IMR-90 (cell line): ENCODE data around the gene MRPS25. TPM values are rescaled to one million over a fixed set of nuclear protein-coding genes. Genes with fewer than 3 reads are reported as not detected.

Experiments
- ATAC-seq: fragments of 200-7000 bp; cut with Tn5 transposase; 2 replicates; pipeline ENCODE4 v1.9.1; 2020; ENCODE audit warnings: low read depth, mild to moderate bottlenecking, moderate library complexity
- BruUV-seq: library from RNA; stranded (reverse); fragments of 400-500 nt; replicated peaks from 2 replicates; lab custom pipeline; 2021; lab: Mats Ljungman, UMichigan
- CTCF ChIA-PET: fragments of 300-600 bp; formaldehyde crosslinking; extraction: SDS; loops from one replicate; lab custom pipeline; 2021; ENCODE audit warnings: antibody characterized with exemption; lab: Yijun Ruan, JAX
- POLR2A ChIA-PET: fragments of 300-600 bp; sonication (Branson Sonifier 250); formaldehyde crosslinking; loops from one replicate; lab custom pipeline; 2022; ENCODE audit warnings: antibody characterized with exemption; ENCODE audit not compliant: unreplicated experiment; lab: Charles Lee
- DNase-seq: peaks from one replicate; pipeline ENCODE4 v3.0.0; 2013
- H2AFZ ChIP-seq: replicated peaks from 2 replicates; pipeline ENCODE3; 2013; ENCODE audit warnings: low read length, mild to moderate bottlenecking; ENCODE audit not compliant: poor library complexity
- H2AK5ac ChIP-seq: 2 replicates; pipeline ENCODE4 v1.6.1; 2013; ENCODE audit warnings: low read depth, low read length, inconsistent platforms
- H2AK9ac ChIP-seq: replicated peaks from 2 replicates; pipeline ENCODE3; 2013; ENCODE audit warnings: mild to moderate bottlenecking, low read depth, low read length, moderate library complexity; ENCODE audit not compliant: poor library complexity
- H2BK120ac ChIP-seq: 2 replicates; pipeline ENCODE4 v1.6.1; 2013; ENCODE audit warnings: low read depth, low read length, inconsistent platforms
- H2BK15ac ChIP-seq: 3 replicates; pipeline ENCODE4 v1.6.1; 2013; ENCODE audit warnings: low read depth, low read length, inconsistent platforms
- H2BK20ac ChIP-seq: 2 replicates; pipeline ENCODE4 v1.6.1; 2013; ENCODE audit warnings: low read depth, mild to moderate bottlenecking, inconsistent platforms, low read length, moderate library complexity
- H2BK5ac ChIP-seq: 2 replicates; pipeline ENCODE4 v1.6.1; 2013; ENCODE audit warnings: mild to moderate bottlenecking, low read depth, low read length, inconsistent platforms; ENCODE audit not compliant: poor library complexity, severe bottlenecking
- H3K14ac ChIP-seq: replicated peaks from 2 replicates; pipeline ENCODE4 v1.6.1; 2013; ENCODE audit warnings: low read depth, low read length, inconsistent platforms
- H3K18ac ChIP-seq: 2 replicates; pipeline ENCODE4 v1.6.1; 2013; ENCODE audit warnings: low read depth, low read length, control low read depth
- H3K23ac ChIP-seq: 2 replicates; pipeline ENCODE4 v1.6.1; 2013; ENCODE audit warnings: low read depth, low read length, inconsistent platforms
- H3K27ac ChIP-seq: 2 replicates; pipeline ENCODE4 v1.5.1; 2013; ENCODE audit warnings: mild to moderate bottlenecking, control low read depth, low read length; ENCODE audit not compliant: insufficient read depth
- H3K27me3 ChIP-seq: 2 replicates; pipeline ENCODE4 v1.6.1; 2013; ENCODE audit warnings: low read length; ENCODE audit not compliant: control insufficient read depth, insufficient read depth
- H3K36me3 ChIP-seq: 2 replicates; pipeline ENCODE4 v1.6.1; 2013; ENCODE audit warnings: low read length, mixed read lengths; ENCODE audit not compliant: control insufficient read depth, insufficient read depth
- H3K4ac ChIP-seq: 2 replicates; pipeline ENCODE4 v1.6.1; 2013; ENCODE audit warnings: low read depth, low read length, inconsistent platforms
- H3K4me1 ChIP-seq: 2 replicates; pipeline ENCODE4 v1.6.1; 2013; ENCODE audit warnings: low read length, mixed read lengths; ENCODE audit not compliant: control insufficient read depth, insufficient read depth
- H3K4me2 ChIP-seq: 2 replicates; pipeline ENCODE4 v1.6.1; 2013; ENCODE audit warnings: low read depth, mild to moderate bottlenecking, control low read depth, low read length, moderate library complexity
- H3K4me3 ChIP-seq: 2 replicates; pipeline ENCODE4 v1.5.1; 2013; ENCODE audit warnings: low read depth, mild to moderate bottlenecking, control low read depth, low read length, moderate library complexity; ENCODE audit not compliant: insufficient read depth
- H3K56ac ChIP-seq: 2 replicates; pipeline ENCODE4 v1.6.1; 2013; ENCODE audit warnings: low read length, inconsistent platforms; ENCODE audit not compliant: insufficient read depth; ENCODE audit errors: extremely low read depth
- H3K79me1 ChIP-seq, 2 experiments: 2 replicates each; pipeline ENCODE4 v1.6.1; 2013; ENCODE audit warnings: low read length in 2 of 2, inconsistent platforms in 1 of 2, low read depth in 1 of 2
- H3K9ac ChIP-seq: 2 replicates; pipeline ENCODE4 v1.6.1; 2013; ENCODE audit warnings: low read depth, low read length, control low read depth
- H3K9me1 ChIP-seq: 2 replicates; pipeline ENCODE4 v1.6.1; 2013; ENCODE audit warnings: low read length, inconsistent platforms; ENCODE audit not compliant: insufficient read depth
- H3K9me3 ChIP-seq: 2 replicates; pipeline ENCODE4 v1.6.1; 2013; ENCODE audit warnings: low read length; ENCODE audit not compliant: control insufficient read depth, insufficient read depth
- H4K20me1 ChIP-seq: 2 replicates; pipeline ENCODE4 v1.6.1; 2013; ENCODE audit warnings: low read length, inconsistent platforms; ENCODE audit not compliant: insufficient read depth
- H4K5ac ChIP-seq: 2 replicates; pipeline ENCODE4 v1.6.1; 2013; ENCODE audit warnings: mild to moderate bottlenecking, low read depth, low read length, control low read depth
- H4K8ac ChIP-seq, 2 experiments: 2 replicates each; pipeline ENCODE4 v1.6.1; 2013; ENCODE audit warnings: low read depth in 2 of 2, low read length in 2 of 2, control low read depth in 1 of 2, inconsistent platforms in 1 of 2
- H4K91ac ChIP-seq: 2 replicates; pipeline ENCODE4 v1.6.1; 2013; ENCODE audit warnings: low read depth, low read length, inconsistent platforms; ENCODE audit not compliant: insufficient read depth
- BHLHE40 ChIP-seq: fragments of 150-350 bp; IDR thresholded peaks from 2 replicates; pipeline ENCODE4 v1.6.1; 2016; ENCODE audit warnings: mild to moderate bottlenecking, low read depth, low read length
- CEBPB ChIP-seq: IDR thresholded peaks from 2 replicates; pipeline ENCODE4 v1.6.1; 2012; ENCODE audit warnings: low read depth, low read length, improper control_type of control experiment
- CTCF ChIP-seq: conservative IDR thresholded peaks from 2 replicates; pipeline ENCODE4 v1.5.1; 2012; ENCODE audit warnings: mild to moderate bottlenecking, low read depth, low read length, improper control_type of control experiment
- MAFK ChIP-seq: IDR thresholded peaks from 2 replicates; pipeline ENCODE4 v1.6.1; 2012; ENCODE audit warnings: low read depth, low read length, improper control_type of control experiment
- MAZ ChIP-seq: IDR thresholded peaks from 2 replicates; pipeline ENCODE4 v1.6.1; 2012; ENCODE audit warnings: low read depth, mild to moderate bottlenecking, low read length, improper control_type of control experiment, moderate library complexity, borderline replicate concordance
- NFE2L2 ChIP-seq: fragments of 150-350 bp; IDR thresholded peaks from 2 replicates; pipeline ENCODE4 v1.6.1; 2016; ENCODE audit warnings: low read depth, mild to moderate bottlenecking, low read length
- POLR2A ChIP-seq: IDR thresholded peaks from 2 replicates; pipeline ENCODE4 v1.6.1; 2012; ENCODE audit warnings: mild to moderate bottlenecking, low read depth, low read length
- RFX5 ChIP-seq: IDR thresholded peaks from 2 replicates; pipeline ENCODE4 v1.8.0; 2012; ENCODE audit warnings: low read depth, mild to moderate bottlenecking, low read length, moderate library complexity
- dilution Hi-C: fragments of 300-500 bp; cut with HindIII; formaldehyde crosslinking; loops from one replicate; pipeline ENCODE4 v1.14.3; 2018; ENCODE audit warnings: low sequenced_read_pairs; ENCODE audit not compliant: unreplicated experiment
- in situ Hi-C: fragments of 300-500 bp; cut with MboI; formaldehyde crosslinking; loops from 3 replicates; pipeline ENCODE4 v1.14.3; 2019; ENCODE audit warnings: low sequenced_read_pairs, inconsistent platforms, mixed read lengths
- intact Hi-C: fragments of 100-400 bp; cut with micrococcal nuclease; formaldehyde crosslinking; loops from 2 replicates; pipeline ENCODE4 v1.10.0; 2022
- polyA plus RNA-seq, 3 experiments: library from polyadenylated mRNA; depleted of rRNA; stranded (reverse); fragments of >200 nt; gene quantifications; 2 replicates each; pipeline ENCODE4 v1.2.3, GENCODE V29; 2012; ENCODE audit warnings: low replicate concordance in 1 of 3
- total RNA-seq: library from RNA; depleted of rRNA; stranded (reverse); fragments of >200 nt; gene quantifications from 2 replicates; pipeline ENCODE4 v1.2.3, GENCODE V29; 2012

MRPS25 gene
- total and polyA plus RNA-seq, 2 of the 4 experiments (the other 2 are of a cell fraction) = 9.0 to 20.8 TPM

DNA sequence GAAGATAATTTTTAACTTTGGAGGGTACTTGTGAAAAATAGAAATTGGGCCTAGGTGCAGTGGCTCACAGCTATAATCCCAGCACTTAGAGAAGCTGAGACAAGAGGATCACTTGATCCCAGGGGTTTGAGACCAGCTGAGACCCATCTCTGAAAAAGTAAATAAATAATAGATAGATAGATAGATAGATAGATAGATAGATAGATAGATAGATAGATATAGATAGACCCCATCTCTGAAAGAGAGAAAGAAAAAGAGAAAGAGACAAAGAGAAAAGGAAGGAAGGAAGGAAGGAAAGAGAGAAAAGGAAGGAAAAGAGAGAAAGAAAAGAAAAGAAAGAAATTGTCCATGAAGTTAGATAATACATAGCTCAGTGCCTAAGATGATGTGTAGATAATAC lies 35.5 kb downstream of the MRPS25 start:
- Histone ChIP-seq H3K27ac (no peak overlapping the region), H3K4ac (no peak overlapping the region), H2BK120ac (no peak overlapping the region), H3K4me2 (no peak overlapping the region), H3K27me3 (no peaks in the 10 kb centered on the region), H3K23ac (no peak overlapping the region), H3K18ac (no peak overlapping the region), H3K4me1 (no peaks in the 10 kb centered on the region), H3K36me3 (peaks cover 56% of the 10 kb centered on the region), H3K9ac (no peak overlapping the region), H4K91ac (no peak overlapping the region), H3K79me1 (peaks cover 0 to 8% of the 10 kb centered on the region in 2 experiments; a peak in 3 of 4 replicates), H4K20me1 (peaks cover 3% of the 10 kb centered on the region), H4K5ac (no peak overlapping the region), H2BK15ac (no peak overlapping the region), H2BK20ac (no peak overlapping the region), H2AK9ac (no peak overlapping the region), H2BK5ac (no peak overlapping the region), H2AK5ac (no peak overlapping the region), H3K9me1 (peaks cover 3% of the 10 kb centered on the region; the same call in 1 of the 2 replicates), H4K8ac (no peak overlapping the region), H3K56ac (no peak overlapping the region), H2AFZ (no peak overlapping the region), H3K14ac (no peak overlapping the region), H3K9me3 (no peaks in the 10 kb centered on the region), H3K4me3 (no peak overlapping the region)
- dilution Hi-C loops = no loop called here
- DNase-seq = no peak
- POLR2A ChIA-PET = no interaction called here
- intact Hi-C loops = no loop called here
- in situ Hi-C loops = loop anchor here (25.0 kb wide), 1 partner anchor 367 kb away; the partner anchor contains the start of gene CCDC174
- no peak for ATAC-seq
- CTCF ChIA-PET = no interaction called here
- no peak for TF ChIP-seq CEBPB
- no peak for TF ChIP-seq RFX5
- TF ChIP-seq NFE2L2 = no peak
- no peak for TF ChIP-seq BHLHE40
- no peak for TF ChIP-seq POLR2A
- TF ChIP-seq CTCF = no peak
- no peak for TF ChIP-seq MAFK
- TF ChIP-seq MAZ = no peak
- BruUV-seq = no TSS peak
